ENCODE data around the gene FAM219A. TPM values are rescaled to one million over a fixed set of nuclear protein-coding genes. Genes with fewer than 3 reads are reported as not detected.
"Not testable (repeated sequence)": the region's sequence is repeated elsewhere in the genome, so short reads cannot be mapped to it uniquely, and the experiment has no call there.

FAM219A gene
- polyA plus RNA-seq, 4 donors = 11.9 to 13.9 (median 12.5) TPM

- no peak for DNase-seq (ENCODE audit: low read depth in 4 of 4, low spot score in 3 of 4)
These were observed 27.5 kb upstream of the FAM219A start for GRCh38 chr9:34485822-34486221.

- DNase-seq (ENCODE audit: low read depth in 4 of 4, low spot score in 3 of 4) = no peak
These were observed 26.3 kb upstream of the FAM219A start for GRCh38 chr9:34484678-34485077.

GRCh38 chr9:34482746-34483145 is 24.4 kb upstream of the FAM219A start:
- not testable (repeated sequence) for DNase-seq (ENCODE audit: low read depth in 4 of 4, low spot score in 3 of 4)

GRCh38 chr9:34481620-34482019 is 23.2 kb upstream of the FAM219A start:
- DNase-seq (ENCODE audit: low read depth in 4 of 4, low spot score in 3 of 4) = not testable (repeated sequence)

GRCh38 chr9:34479431-34479866 is 21.1 kb upstream of the FAM219A start:
- no peak for DNase-seq (ENCODE audit: low read depth in 4 of 4, low spot score in 3 of 4)

GRCh38 chr9:34477541-34477940 is 19.2 kb upstream of the FAM219A start:
- no peak for DNase-seq (ENCODE audit: low read depth in 4 of 4, low spot score in 3 of 4)

GRCh38 chr9:34475097-34475496 is 16.7 kb upstream of the FAM219A start:
- DNase-seq (ENCODE audit: low read depth in 4 of 4, low spot score in 3 of 4) = no peak

GRCh38 chr9:34465468-34465867 is 7.1 kb upstream of the FAM219A start:
- no peak for DNase-seq (ENCODE audit: low read depth in 4 of 4, low spot score in 3 of 4)

GRCh38 chr9:34464571-34464970 is 6.2 kb upstream of the FAM219A start:
- no peak for DNase-seq (ENCODE audit: low read depth in 4 of 4, low spot score in 3 of 4)

- no peak for DNase-seq (ENCODE audit: low read depth in 4 of 4, low spot score in 3 of 4)
These were observed 5.5 kb upstream of the FAM219A start for GRCh38 chr9:34463901-34464232.

GRCh38 chr9:34463098-34463900 is 4.9 kb upstream of the FAM219A start:
- no peak for DNase-seq (ENCODE audit: low read depth in 4 of 4, low spot score in 3 of 4)

GRCh38 chr9:34459941-34460340 is 1.6 kb upstream of the FAM219A start:
- no peak for DNase-seq (ENCODE audit: low read depth in 4 of 4, low spot score in 3 of 4)

- no peak for DNase-seq (ENCODE audit: low read depth in 4 of 4, low spot score in 3 of 4)
These were observed 986 bp upstream of the FAM219A start for GRCh38 chr9:34459356-34459755.

- peak in 1 of 4 donors; percentile 8 for DNase-seq (ENCODE audit: low read depth in 4 of 4, low spot score in 3 of 4)
These were observed 580 bp upstream of the FAM219A start for GRCh38 chr9:34458959-34459340.

GRCh38 chr9:34457266-34458012 is 931 bp downstream of the FAM219A start:
- DNase-seq (ENCODE audit: low read depth in 4 of 4, low spot score in 3 of 4) = peak in 1 of 4 donors; percentile 8

- DNase-seq (ENCODE audit: low read depth in 4 of 4, low spot score in 3 of 4) = no peak
These were observed 1.6 kb downstream of the FAM219A start for GRCh38 chr9:34456746-34457145.

GRCh38 chr9:34456151-34456550 is 2.2 kb downstream of the FAM219A start:
- DNase-seq (ENCODE audit: low read depth in 4 of 4, low spot score in 3 of 4) = no peak

GRCh38 chr9:34454571-34455065 is 3.8 kb downstream of the FAM219A start:
- no peak for DNase-seq (ENCODE audit: low read depth in 4 of 4, low spot score in 3 of 4)

- no peak for DNase-seq (ENCODE audit: low read depth in 4 of 4, low spot score in 3 of 4)
These were observed 5.8 kb downstream of the FAM219A start for GRCh38 chr9:34452568-34452967.

GRCh38 chr9:34451545-34451944 is 6.8 kb downstream of the FAM219A start:
- DNase-seq (ENCODE audit: low read depth in 4 of 4, low spot score in 3 of 4) = no peak

- no peak for DNase-seq (ENCODE audit: low read depth in 4 of 4, low spot score in 3 of 4)
These were observed 7.2 kb downstream of the FAM219A start for GRCh38 chr9:34451135-34451534.

GRCh38 chr9:34450644-34451043 is 7.7 kb downstream of the FAM219A start:
- no peak for DNase-seq (ENCODE audit: low read depth in 4 of 4, low spot score in 3 of 4)

Data from left renal pelvis (tissue), 4 donors.